GM12878 (cell line): Measurements from ENCODE around the gene GPR158. TPM values are rescaled to one million over a fixed set of nuclear protein-coding genes. Genes with fewer than 3 reads are reported as not detected.

Source experiments
- ATAC-seq: fragments of 200-7000 bp; cut with Tn5 transposase; 3 replicates; pipeline ENCODE4 v1.9.1; 2020; ENCODE audit warnings: mild to moderate bottlenecking, moderate library complexity
- BruUV-seq: library from RNA; stranded (reverse); fragments of 400-500 nt; replicated peaks from 2 replicates; lab custom pipeline; 2021; lab: Mats Ljungman, UMichigan
- CTCF ChIA-PET: fragments of 300-600 bp; sonication (Branson Sonifier 250); formaldehyde crosslinking; extraction: SDS; loops from one replicate; lab custom pipeline; 2021; ENCODE audit warnings: inconsistent platforms; lab: Yijun Ruan, JAX
- POLR2A ChIA-PET: fragments of 350-600 bp; formaldehyde crosslinking; extraction: SDS; loops from one replicate; lab custom pipeline; 2021; ENCODE audit warnings: inconsistent platforms; lab: Charles Lee
- RAD21 ChIA-PET: fragments of 300-600 bp; sonication (Branson Sonifier 250); formaldehyde crosslinking; loops from one replicate; lab custom pipeline; 2023; ENCODE audit warnings: antibody characterized with exemption; ENCODE audit not compliant: unreplicated experiment; lab: Charles Lee
- SMC1A ChIA-PET: fragments of 300-600 bp; sonication (Branson Sonifier 250); formaldehyde crosslinking; loops from one replicate; lab custom pipeline; 2023; ENCODE audit not compliant: unreplicated experiment, uncharacterized antibody; lab: Charles Lee
- DNase-seq: peaks from one replicate; pipeline ENCODE4 v3.0.0-alpha.2; 2011; ENCODE audit warnings: low read depth, low spot score
- FAIRE-seq: peaks from 3 replicates; lab custom pipeline; 2011; peaks lifted over from hg19 to GRCh38; lab: Jason Lieb, UNC
- H2AFZ ChIP-seq: 2 replicates; pipeline ENCODE4 v1.6.0; 2011; ENCODE audit warnings: low read depth, low read length, control low read depth; ENCODE audit not compliant: control insufficient read depth
- H3K27ac ChIP-seq: 2 replicates; pipeline ENCODE4 v1.5.1; 2011; ENCODE audit warnings: control low read depth; ENCODE audit not compliant: control insufficient read depth, insufficient read depth
- H3K27me3 ChIP-seq, 2 experiments: replicated peaks in 1 of 2; 2 replicates each; pipeline versions ENCODE4 v1.6.0 to v1.6.1; 2011; ENCODE audit warnings: low read length in 1 of 2; ENCODE audit not compliant: control insufficient read depth in 2 of 2, insufficient read depth in 2 of 2
- H3K36me3 ChIP-seq, 2 experiments: 2 replicates each; pipeline ENCODE4 v1.5.1; 2011; ENCODE audit warnings: low read length in 1 of 2; ENCODE audit not compliant: control insufficient read depth in 2 of 2, insufficient read depth in 2 of 2
- H3K4me1 ChIP-seq: 2 replicates; pipeline ENCODE4 v1.6.1; 2011; ENCODE audit warnings: mild to moderate bottlenecking, low read length, moderate library complexity, mixed read lengths; ENCODE audit not compliant: control insufficient read depth, insufficient read depth
- H3K4me2 ChIP-seq: 2 replicates; pipeline ENCODE4 v1.6.0; 2011; ENCODE audit warnings: control low read depth; ENCODE audit not compliant: control insufficient read depth, insufficient read depth
- H3K4me3 ChIP-seq: fragments of 200-600 bp; sonication (generic); 2 replicates; pipeline ENCODE4 v1.5.1; 2016
- H3K79me2 ChIP-seq: 2 replicates; pipeline ENCODE4 v1.6.0; 2011; ENCODE audit warnings: low read length; ENCODE audit not compliant: control insufficient read depth, insufficient read depth
- H3K9ac ChIP-seq: 2 replicates; pipeline ENCODE4 v1.8.0; 2011; ENCODE audit warnings: low read length, control low read depth, mixed read lengths; ENCODE audit not compliant: control insufficient read depth, insufficient read depth
- H3K9me3 ChIP-seq: replicated peaks from 3 replicates; pipeline ENCODE4 v1.5.1; 2011; ENCODE audit warnings: mild to moderate bottlenecking, low read length; ENCODE audit not compliant: control insufficient read depth, insufficient read depth
- H4K20me1 ChIP-seq: 2 replicates; pipeline ENCODE4 v1.6.0; 2011; ENCODE audit not compliant: control insufficient read depth, insufficient read depth
- CBFB ChIP-seq: IDR thresholded peaks from 2 replicates; pipeline ENCODE4 v1.6.1; 2016; ENCODE audit warnings: antibody characterized with exemption, low read depth
- CHD1 ChIP-seq: IDR thresholded peaks from 2 replicates; pipeline ENCODE4 v1.6.1; 2012; ENCODE audit warnings: low read depth, low read length, improper control_type of control experiment
- GATAD2B ChIP-seq: fragments of 450-650 bp; conservative IDR thresholded peaks from 2 replicates; pipeline ENCODE4 v1.6.1; 2017; ENCODE audit warnings: low read depth, mild to moderate bottlenecking, moderate library complexity
- IKZF1 ChIP-seq: fragments of 450-650 bp; conservative IDR thresholded peaks from 2 replicates; pipeline ENCODE4 v1.6.1; 2017; ENCODE audit warnings: antibody characterized with exemption, mild to moderate bottlenecking
- PAX8 ChIP-seq: fragments of 450-650 bp; IDR thresholded peaks from 2 replicates; pipeline ENCODE4 v1.6.1; 2017; ENCODE audit warnings: mild to moderate bottlenecking, moderate library complexity
- POLR2AphosphoS2 ChIP-seq: IDR thresholded peaks from 2 replicates; pipeline ENCODE4 v1.6.1; 2011; ENCODE audit warnings: low read depth, mild to moderate bottlenecking, low read length, improper control_type of control experiment, moderate library complexity
- RAD21 ChIP-seq: IDR thresholded peaks from 2 replicates; pipeline ENCODE4 v1.6.1; 2011; ENCODE audit warnings: mild to moderate bottlenecking, low read depth, low read length, moderate library complexity; ENCODE audit not compliant: insufficient read depth
- RB1 ChIP-seq: fragments of 450-650 bp; formaldehyde crosslinking; IDR thresholded peaks from 2 replicates; pipeline ENCODE4 v1.6.1; 2017; ENCODE audit warnings: mild to moderate bottlenecking, borderline replicate concordance
- SIN3A ChIP-seq: IDR thresholded peaks from 2 replicates; pipeline ENCODE4 v1.6.1; 2012; ENCODE audit warnings: low read depth, low read length, improper control_type of control experiment
- ZNF384 ChIP-seq: IDR thresholded peaks from 2 replicates; pipeline ENCODE4 v1.6.1; 2012; ENCODE audit warnings: low read depth, mild to moderate bottlenecking, low read length, improper control_type of control experiment, borderline replicate concordance
- WGBS: methylation state at CpG from one replicate; pipeline ENCODE4 v1.1.6; 2016; ENCODE audit warnings: low lambda C conversion rate; ENCODE audit not compliant: insufficient replicate concordance, insufficient coverage; ENCODE audit errors: missing lambda C conversion rate; 5-methylcytosine and 5-hydroxymethylcytosine counted together
- in situ Hi-C: fragments of 300-500 bp; cut with MboI; formaldehyde crosslinking; loops from 9 replicates; pipeline ENCODE4 v1.14.3; 2018; ENCODE audit warnings: mixed read lengths
- intact Hi-C: fragments of 100-400 bp; cut with micrococcal nuclease; formaldehyde crosslinking; loops from one replicate; pipeline ENCODE4 v1.14.2; 2022; ENCODE audit not compliant: unreplicated experiment
- polyA plus RNA-seq, 11 experiments: library from polyadenylated mRNA; depleted of rRNA in 4 of 11; unstranded in 6 of 11; stranded (reverse) in 5 of 11; fragments of >200 nt; fragmentation: Nextera tagmentation in 4 of 11; fragmentation: Illumina TruSeq in 1 of 11; extraction: Ambion mirVana in 4 of 11; extraction: Trizol in 1 of 11; gene quantifications; 1 replicate in 1 of 11; 2 replicates in 10 of 11; pipeline versions ENCODE4 v1.2.1 to v1.2.3, GENCODE V29; 2011 to 2016; ENCODE audit warnings: inconsistent platforms in 2 of 11, missing spikeins in 2 of 11, low read depth in 1 of 11
- total RNA-seq, 4 experiments: library from RNA; depleted of rRNA in 3 of 4; stranded (reverse); fragments of >200 nt in 3 of 4; fragmentation: Illumina TruSeq in 1 of 4; extraction: Trizol in 1 of 4; gene quantifications; 2 replicates each; pipeline versions ENCODE4 v1.2.1 to v1.2.3, GENCODE V29; 2013 to 2021
- TF ChIP-seq, protein P1 (sequence below): IDR thresholded peaks from 2 replicates; pipeline ENCODE4 v1.6.1; 2011; ENCODE audit warnings: mild to moderate bottlenecking, low read depth, low read length, moderate library complexity; ENCODE audit not compliant: insufficient replicate concordance
- TF ChIP-seq, protein P2 (sequence below): fragments of 450-650 bp; IDR thresholded peaks from 2 replicates; pipeline ENCODE4 v1.6.1; 2017; ENCODE audit warnings: mild to moderate bottlenecking, low read depth, inconsistent platforms; ENCODE audit not compliant: poor library complexity, severe bottlenecking
- TF ChIP-seq, protein P3 (sequence below): fragments of 450-650 bp; IDR thresholded peaks from 2 replicates; pipeline ENCODE4 v1.6.1; 2017; ENCODE audit warnings: borderline replicate concordance

GPR158 gene
- total and polyA plus RNA-seq, 10 of the 15 experiments (the other 5 are each of a cell fraction or from before 2014, with no cell fraction given) = not detected

DNA sequence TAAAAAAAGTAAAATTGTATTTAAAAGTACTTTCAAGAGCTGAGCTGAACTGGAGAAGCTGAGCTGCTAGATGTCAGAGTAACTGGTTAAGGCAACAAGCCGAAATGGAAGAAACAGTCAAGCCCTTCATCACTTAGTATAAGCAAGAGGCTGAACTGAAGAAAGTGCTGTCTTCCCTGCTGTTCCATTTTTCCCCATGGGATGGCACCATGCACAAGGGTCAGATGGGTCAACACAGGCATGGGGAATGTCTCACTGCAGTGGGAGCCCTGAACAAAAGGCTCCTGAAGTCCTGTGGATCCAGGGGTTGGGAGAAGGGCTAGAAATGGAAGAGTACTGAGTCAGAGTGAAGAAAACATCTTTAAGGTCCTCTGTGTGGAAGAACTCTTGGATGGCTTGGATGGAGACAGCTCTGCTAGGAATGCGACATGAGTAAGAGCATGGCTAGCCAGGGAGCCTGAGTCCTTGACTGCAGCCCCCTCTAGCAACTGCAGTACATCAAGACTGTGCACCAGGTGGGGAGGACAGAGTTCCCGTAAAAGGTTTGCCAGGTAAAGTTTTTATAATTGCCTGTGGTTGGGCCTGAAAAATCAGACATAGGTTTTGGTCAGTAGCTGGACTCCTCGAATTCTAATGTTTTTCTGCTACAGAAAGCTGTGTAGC is 348.3 kb downstream of the GPR158 start:
- ChIA-PET SMC1A (no interaction called here), POLR2A (no interaction called here), RAD21 (no interaction called here), CTCF (no interaction called here)
- Histone ChIP-seq H3K4me1 (no peaks in the 10 kb centered on the region), H3K36me3 (no peaks in the 10 kb centered on the region), H3K4me2 (no peak overlapping the region), H3K9ac (no peak overlapping the region), H3K27me3 (no peaks in the 10 kb centered on the region), H3K4me3 (no peak overlapping the region), H3K27ac (no peak overlapping the region), H3K79me2 (no peaks in the 10 kb centered on the region), H3K9me3 (no peaks in the 10 kb centered on the region), H2AFZ (no peak overlapping the region), H4K20me1 (no peaks in the 10 kb centered on the region)
- DNase-seq = no peak
- 35% methylated on average over 4 of the region's 4 CpGs for WGBS
- no peak for FAIRE-seq
- ATAC-seq = no peak
- BruUV-seq = no TSS peak
- in situ Hi-C loops (no loop called here), intact Hi-C loops (no loop called here)
- TF ChIP-seq IKZF1 (no peak), RAD21 (peak; percentile 18; the same call in 1 of the 2 replicates)

DNA sequence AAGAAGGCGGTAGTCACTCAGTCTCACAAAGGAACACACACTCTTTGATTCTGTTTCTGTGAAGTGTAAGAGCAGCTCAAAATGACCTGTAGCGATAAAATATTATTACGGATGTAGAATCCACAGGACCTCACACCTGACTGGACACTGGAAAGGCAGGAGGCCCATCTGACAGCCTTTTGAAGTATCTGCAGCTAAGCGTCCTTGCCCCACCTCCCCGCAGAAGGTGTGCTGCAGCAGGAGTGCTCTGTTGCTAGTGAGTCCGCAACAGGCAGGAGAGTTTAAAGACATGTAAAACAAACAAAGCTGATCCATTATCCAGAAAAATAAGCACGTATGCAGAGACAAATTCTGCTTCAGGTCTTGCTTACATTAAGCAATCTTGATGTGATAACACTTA is 355.5 kb downstream of the GPR158 start:
- no peaks in the 10 kb centered on the region for H3K36me3 ChIP-seq
- DNase-seq (no peak), ATAC-seq (no peak), FAIRE-seq (no peak)
- ChIA-PET SMC1A (no interaction called here), RAD21 (no interaction called here), POLR2A (no interaction called here), CTCF (no interaction called here)
- no peaks in the 10 kb centered on the region for H3K9me3 ChIP-seq
- no TSS peak for BruUV-seq
- in situ Hi-C loops = no loop called here
- 52% methylated on average over 7 of the region's 7 CpGs for WGBS
- H3K9ac ChIP-seq = no peak overlapping the region
- H3K27me3 ChIP-seq = no peaks in the 10 kb centered on the region
- no peak overlapping the region for H3K4me3 ChIP-seq
- H3K4me2 ChIP-seq = no peak overlapping the region
- no peaks in the 10 kb centered on the region for H4K20me1 ChIP-seq
- intact Hi-C loops = no loop called here
- H2AFZ ChIP-seq = no peak overlapping the region
- H3K4me1 ChIP-seq = no peaks in the 10 kb centered on the region
- H3K79me2 ChIP-seq = no peaks in the 10 kb centered on the region
- H3K27ac ChIP-seq = no peak overlapping the region
- TF ChIP-seq POLR2AphosphoS2 (no peak), PAX8 (no peak), CBFB (no peak), RB1 (no peak), GATAD2B (no peak), ZNF384 (no peak), IKZF1 (no peak), CHD1 (no peak), SIN3A (no peak)
- TF ChIP-seq, protein P1, sequence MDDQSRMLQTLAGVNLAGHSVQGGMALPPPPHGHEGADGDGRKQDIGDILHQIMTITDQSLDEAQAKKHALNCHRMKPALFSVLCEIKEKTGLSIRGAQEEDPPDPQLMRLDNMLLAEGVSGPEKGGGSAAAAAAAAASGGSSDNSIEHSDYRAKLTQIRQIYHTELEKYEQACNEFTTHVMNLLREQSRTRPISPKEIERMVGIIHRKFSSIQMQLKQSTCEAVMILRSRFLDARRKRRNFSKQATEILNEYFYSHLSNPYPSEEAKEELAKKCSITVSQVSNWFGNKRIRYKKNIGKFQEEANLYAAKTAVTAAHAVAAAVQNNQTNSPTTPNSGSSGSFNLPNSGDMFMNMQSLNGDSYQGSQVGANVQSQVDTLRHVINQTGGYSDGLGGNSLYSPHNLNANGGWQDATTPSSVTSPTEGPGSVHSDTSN = no peak
- TF ChIP-seq, protein P2, sequence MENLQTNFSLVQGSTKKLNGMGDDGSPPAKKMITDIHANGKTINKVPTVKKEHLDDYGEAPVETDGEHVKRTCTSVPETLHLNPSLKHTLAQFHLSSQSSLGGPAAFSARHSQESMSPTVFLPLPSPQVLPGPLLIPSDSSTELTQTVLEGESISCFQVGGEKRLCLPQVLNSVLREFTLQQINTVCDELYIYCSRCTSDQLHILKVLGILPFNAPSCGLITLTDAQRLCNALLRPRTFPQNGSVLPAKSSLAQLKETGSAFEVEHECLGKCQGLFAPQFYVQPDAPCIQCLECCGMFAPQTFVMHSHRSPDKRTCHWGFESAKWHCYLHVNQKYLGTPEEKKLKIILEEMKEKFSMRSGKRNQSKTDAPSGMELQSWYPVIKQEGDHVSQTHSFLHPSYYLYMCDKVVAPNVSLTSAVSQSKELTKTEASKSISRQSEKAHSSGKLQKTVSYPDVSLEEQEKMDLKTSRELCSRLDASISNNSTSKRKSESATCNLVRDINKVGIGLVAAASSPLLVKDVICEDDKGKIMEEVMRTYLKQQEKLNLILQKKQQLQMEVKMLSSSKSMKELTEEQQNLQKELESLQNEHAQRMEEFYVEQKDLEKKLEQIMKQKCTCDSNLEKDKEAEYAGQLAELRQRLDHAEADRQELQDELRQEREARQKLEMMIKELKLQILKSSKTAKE = no peak
- TF ChIP-seq, protein P3, sequence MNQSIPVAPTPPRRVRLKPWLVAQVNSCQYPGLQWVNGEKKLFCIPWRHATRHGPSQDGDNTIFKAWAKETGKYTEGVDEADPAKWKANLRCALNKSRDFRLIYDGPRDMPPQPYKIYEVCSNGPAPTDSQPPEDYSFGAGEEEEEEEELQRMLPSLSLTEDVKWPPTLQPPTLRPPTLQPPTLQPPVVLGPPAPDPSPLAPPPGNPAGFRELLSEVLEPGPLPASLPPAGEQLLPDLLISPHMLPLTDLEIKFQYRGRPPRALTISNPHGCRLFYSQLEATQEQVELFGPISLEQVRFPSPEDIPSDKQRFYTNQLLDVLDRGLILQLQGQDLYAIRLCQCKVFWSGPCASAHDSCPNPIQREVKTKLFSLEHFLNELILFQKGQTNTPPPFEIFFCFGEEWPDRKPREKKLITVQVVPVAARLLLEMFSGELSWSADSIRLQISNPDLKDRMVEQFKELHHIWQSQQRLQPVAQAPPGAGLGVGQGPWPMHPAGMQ = no peak
